Raji (cell line): ENCODE results near the gene CHID1.

Source experiments
- POLR2A ChIP-seq: IDR thresholded peaks from 2 replicates; pipeline ENCODE4 v1.6.1; 2011; ENCODE audit warnings: low read depth, low read length, control low read depth; ENCODE audit not compliant: insufficient read depth

Gene CHID1

DNA sequence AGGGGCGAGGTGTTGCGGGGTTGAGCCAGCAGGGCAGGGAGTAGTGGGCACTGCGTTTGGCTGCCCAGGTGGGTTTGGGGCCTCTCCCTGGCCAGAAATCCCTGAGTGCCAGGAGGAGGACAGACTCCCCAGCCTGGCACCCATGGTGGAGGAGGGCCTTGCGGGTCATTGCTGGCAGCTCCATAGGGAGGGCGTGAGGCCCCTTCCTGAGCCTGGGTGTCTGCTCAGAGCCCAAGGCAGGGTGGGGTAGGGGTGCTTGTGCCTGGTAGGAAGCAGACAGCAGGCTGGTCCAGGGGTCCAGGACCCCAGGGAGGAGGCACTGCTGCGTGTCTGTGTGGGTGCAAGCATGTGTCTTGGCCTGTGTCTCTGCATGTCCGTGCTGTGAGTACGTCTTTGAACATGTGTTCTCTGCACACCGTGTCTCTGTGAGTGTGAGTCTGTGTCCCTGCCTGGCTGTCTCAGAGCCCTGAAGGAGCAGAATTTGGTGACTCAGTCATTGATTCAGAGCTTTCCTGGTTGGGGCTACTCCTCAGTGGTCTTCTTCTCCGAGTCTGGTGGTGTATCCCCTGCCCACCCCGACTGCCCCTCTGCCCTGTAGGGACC lies 64.0 kb downstream of the CHID1 start:
- no peak for TF ChIP-seq POLR2A

DNA sequence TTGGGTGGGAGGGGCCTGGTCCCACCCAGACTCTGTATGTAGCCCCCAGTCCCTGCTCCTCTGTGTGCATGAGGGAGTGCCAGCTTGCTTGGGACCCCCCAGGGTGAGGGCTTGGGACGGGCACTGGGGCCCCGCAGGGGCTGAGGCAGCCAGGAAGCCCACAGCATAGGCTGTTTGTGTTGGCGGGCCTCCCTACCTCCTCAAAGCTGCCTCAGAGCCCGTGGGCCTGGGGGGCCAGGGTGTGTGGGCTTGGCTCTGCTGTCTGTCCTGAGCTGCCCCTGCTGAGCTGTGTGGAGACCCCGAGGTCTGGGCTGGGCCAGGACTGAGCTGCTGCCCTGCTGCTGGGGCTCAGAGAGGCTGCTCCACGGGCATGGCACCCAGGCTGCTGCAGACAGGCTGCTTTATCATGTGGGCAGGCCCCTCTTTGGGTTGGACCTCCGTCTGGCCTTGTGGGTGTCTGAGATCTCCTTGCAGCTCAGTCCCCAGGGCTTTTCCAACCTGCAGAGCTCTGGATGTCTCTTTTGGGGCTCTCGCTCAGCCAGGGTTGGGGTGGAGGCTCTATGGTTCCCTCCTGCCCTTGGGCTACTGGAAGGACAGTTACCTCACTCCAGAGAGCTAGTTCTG lies 64.6 kb downstream of the CHID1 start:
- no peak for TF ChIP-seq POLR2A

DNA sequence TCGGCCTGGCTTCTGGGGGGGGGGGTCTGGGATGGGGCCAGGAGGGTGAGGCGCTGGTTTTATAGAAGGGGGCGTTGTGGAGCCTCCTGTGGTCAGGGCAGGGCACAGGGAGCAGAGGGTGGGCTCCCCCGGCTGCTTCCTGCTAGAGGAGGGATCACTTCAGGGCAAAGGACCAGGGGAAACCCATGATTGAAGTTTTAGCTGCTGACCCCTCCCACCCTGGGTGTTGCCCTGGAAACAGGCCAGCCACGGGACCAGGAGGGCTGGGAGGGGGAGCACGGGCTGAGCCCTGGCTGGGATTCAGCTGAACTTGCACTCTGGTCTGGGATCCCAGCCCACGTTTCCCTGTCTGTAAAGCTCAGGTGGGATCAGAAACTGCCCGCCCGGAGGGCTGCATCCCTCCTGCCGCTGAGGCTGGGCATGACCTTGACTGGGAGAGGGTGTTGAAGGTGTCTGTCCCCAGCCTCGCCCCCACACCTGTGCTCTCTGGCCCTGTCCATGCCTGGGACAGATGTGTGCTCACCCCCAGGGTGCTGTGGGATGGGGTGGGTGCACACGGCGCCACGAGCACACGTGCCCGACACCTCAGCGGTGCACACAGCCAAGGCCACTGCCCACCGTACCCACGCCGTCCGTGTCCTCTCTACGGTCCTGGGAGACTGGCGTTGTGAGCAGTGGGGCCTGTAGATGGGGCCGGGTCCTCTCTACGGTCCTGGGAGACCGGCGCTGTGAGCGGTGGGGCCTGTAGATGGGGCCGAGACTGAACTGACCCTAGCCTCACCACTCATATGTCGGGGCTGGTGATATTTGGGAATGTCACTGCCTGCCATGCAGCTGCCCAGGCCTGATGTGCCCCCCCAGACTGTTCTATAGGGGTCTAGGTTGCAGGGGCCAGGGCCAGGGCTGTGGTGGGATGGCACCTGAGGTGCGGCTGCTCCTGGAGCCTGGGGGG lies 65.6 kb downstream of the CHID1 start:
- no peak for TF ChIP-seq POLR2A

DNA sequence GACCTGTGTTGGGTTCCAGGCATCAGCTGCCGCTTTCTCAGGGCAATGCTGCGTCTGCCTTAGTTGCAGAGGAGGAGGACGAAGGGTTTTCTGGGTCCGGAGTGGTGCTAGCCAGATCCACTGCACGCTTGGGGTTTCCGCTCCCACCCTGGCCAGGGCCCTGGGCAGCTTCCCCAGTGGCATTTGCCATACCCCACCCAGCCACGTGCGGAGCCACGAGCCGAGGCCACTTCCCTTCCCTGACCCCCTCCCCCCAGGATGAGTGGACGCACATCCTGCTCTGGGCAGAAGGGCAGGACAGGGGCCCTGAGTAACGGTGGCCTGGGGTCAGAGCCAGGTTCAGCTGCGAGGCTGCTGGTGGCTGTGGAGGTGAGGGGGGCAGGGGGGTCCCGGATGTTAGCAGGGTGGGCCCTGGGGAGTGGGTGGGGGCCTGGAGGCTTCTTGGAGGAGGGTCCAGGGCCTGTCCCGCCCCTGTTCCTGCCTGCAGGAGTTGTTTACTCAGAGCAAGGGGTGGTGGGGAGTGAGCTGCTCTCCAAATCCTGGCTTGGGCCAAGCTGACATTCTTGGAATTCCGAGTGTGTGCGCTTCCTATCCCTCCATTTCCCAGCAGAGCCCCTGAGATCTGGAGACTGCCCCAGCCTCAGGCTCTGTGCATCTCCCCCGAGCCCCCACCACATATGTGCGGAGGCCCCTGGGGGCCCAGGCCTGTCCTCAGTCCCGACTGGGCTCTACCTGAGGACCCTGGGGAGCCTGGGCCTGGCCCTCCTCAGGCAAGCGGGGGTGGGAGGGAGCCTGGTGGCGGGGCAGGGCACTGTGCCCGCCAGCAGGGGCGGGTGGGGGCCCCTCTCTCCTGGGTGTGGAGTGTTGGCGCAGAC lies 66.6 kb downstream of the CHID1 start:
- no peak for TF ChIP-seq POLR2A

GRCh38 chr11:843086-843734 lies 67.4 kb downstream of the CHID1 start:
- TF ChIP-seq POLR2A: no peak

- TF ChIP-seq POLR2A: peak; percentile 97
These were observed 68.1 kb downstream of the CHID1 start, which contains the start of the genes POLR2L and TSPAN4 for GRCh38 chr11:842370-843002. TSS of gene POLR2L (minus strand) at chr11:842529. CDS start at chr11:842508, 21 bp downstream. TSS of gene TSPAN4 (plus strand) at chr11:842852. CDS start at chr11:850305, 7,453 bp downstream.

- TF ChIP-seq POLR2A: no peak
These were observed 68.6 kb downstream of the CHID1 start for GRCh38 chr11:841981-842369.

DNA sequence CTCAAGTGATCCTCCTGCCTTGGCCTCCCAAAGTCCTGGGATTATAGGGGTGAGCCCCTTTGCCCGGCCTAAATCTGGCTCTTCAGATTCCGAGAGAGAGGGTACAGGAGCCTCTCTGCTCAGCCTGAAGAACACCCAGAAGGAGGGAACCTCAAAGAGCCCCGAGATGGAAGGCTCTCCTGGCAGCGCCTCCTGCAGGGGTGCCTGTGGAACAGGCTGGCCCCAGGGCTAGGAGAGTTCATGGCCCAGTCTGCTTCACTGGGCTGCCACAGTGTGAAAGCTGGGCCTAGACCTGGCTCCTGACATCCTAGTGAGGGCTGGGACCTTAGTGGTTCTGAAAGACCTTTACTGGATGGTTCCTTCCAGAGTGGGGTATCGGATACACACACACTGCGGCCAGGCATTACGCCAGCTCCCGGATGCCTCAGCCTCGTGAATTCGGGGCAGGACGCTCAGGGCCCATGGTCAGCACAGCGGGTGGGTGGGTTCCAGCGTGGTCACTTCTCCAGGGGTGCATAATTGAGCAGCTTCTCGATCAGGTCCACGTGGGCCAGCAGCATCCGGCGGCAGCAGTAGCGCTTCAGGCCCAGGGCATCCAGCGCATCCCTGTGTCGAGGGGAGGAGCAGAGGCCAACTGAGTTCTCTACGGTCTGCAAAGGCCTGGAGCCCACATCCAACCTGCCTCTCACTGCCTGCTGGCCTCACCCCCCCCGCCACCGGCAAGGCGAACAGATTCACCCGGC lies 70.6 kb downstream of the CHID1 start:
- TF ChIP-seq POLR2A: no peak

DNA sequence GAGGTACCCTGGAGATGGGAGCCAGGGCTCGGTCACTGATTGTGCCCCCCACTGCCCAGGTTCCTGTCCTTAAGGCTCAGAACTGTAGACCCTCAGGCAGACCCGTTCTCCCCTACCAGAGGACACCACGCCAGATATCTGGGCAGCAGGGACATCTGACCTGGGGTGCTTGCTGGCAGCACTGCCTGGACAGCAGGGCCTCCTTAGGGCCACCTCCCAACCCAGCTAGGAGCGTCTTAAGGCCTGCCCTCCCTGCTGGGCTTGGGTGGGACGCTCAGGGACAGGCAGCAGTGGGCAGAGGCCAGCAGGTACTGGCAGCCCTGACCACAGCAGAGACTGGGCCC lies 71.4 kb downstream of the CHID1 start:
- TF ChIP-seq POLR2A: 0 out of 2 replicates have a peak, but pooled peaks have one; percentile 17

DNA sequence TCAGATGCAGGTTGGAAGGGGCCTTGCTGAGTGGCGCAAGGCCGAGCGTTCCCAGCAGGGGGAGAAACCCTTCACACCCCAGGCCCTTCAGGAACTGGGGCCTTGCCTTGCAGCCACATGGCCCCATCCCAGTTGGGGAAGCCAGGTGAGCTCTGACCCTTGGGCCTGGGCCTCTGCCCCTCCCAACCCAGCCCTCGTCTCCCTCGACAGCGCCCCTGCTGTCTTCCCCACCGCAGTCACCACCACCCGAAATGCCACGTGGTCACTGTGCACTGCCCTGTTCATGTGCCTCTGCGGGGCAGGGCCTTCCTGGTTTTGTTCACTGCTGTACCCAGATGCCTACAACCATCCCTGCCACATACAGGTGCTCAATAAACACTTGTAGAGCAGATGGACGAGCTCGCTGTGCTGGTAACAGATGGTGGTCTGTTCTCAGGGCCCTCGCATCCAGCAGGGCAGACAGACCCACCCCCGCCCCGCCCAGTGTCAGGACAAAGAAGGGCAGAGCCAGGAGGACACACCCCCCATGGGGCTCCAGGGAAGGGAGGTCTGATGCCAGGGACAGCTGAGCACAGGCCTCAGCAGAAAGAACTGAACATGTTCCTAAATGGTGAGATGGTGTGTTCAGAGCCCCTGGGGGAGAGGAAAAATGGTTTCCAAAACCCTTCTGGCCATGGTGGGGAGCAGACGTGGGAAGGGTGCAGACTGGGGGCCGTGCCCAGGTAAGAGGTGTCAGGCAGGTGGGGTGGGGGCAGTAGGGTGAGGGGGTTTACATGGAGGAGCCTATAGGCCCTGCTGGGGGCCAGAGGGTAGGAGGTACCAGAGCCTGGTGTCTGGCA lies 72.0 kb downstream of the CHID1 start:
- TF ChIP-seq POLR2A: no peak

DNA sequence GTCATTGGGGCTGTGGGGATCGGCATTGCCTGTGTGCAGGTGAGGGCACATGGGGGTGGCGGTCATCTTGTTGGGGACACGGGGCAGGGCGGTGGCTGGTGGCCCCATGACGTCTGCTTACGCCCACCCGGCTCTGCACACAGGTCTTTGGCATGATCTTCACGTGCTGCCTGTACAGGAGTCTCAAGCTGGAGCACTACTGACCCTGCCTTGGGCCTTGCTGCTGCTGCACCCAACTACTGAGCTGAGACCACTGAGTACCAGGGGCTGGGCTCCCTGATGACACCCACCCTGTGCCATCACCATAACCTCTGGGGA lies 72.7 kb downstream of the CHID1 start:
- no peak for TF ChIP-seq POLR2A

GRCh38 chr11:837189-837989 lies 73.2 kb downstream of the CHID1 start:
- no peak for TF ChIP-seq POLR2A
